ENCODE measurements around the gene MYBBP1A.
A peak's percentile ranks its signal among the peaks of the same experiment; 100 is the strongest.

Gene MYBBP1A

GRCh38 chr17:4557626-4558346, 2.6 kb upstream of the MYBBP1A start:
- Histone ChIP-seq H3K4me1 (peaks cover 14% of the 10 kb centered on the region), H3K4me3 (no peak overlapping the region), H3K27me3 (ENCODE audit: low read depth) (0 out of 2 replicates have a peak, but pooled peaks cover 2% of the 10 kb centered on the region), H3K36me3 (replicated peaks) (peaks cover 15% of the 10 kb centered on the region), H3K9me3 (no peaks in the 10 kb centered on the region)
- in situ Hi-C loops (cut with MboI; ENCODE audit: low sequenced_read_pairs) = no loop called here
- DNase-seq (ENCODE audit: low spot score in 2 of 2) = no peak

GRCh38 chr17:4556996-4557395, 1.8 kb upstream of the MYBBP1A start:
- no peak for DNase-seq (ENCODE audit: low spot score in 2 of 2)
- Histone ChIP-seq H3K4me1 (peaks cover 14% of the 10 kb centered on the region), H3K36me3 (replicated peaks) (peaks cover 23% of the 10 kb centered on the region), H3K27me3 (ENCODE audit: low read depth) (no peaks in the 10 kb centered on the region), H3K4me3 (no peak overlapping the region), H3K9me3 (no peaks in the 10 kb centered on the region)
- in situ Hi-C loops (cut with MboI; ENCODE audit: low sequenced_read_pairs) = no loop called here

- Histone ChIP-seq H3K4me3 (peak overlapping the region; percentile 94), H3K9me3 (no peaks in the 10 kb centered on the region), H3K27me3 (ENCODE audit: low read depth) (no peaks in the 10 kb centered on the region), H3K36me3 (replicated peaks) (peaks cover 32% of the 10 kb centered on the region), H3K4me1 (peaks cover 14% of the 10 kb centered on the region)
- DNase-seq (ENCODE audit: low spot score in 2 of 2) = no peak
- in situ Hi-C loops (cut with MboI; ENCODE audit: low sequenced_read_pairs) = no loop called here
Observed at GRCh38 chr17:4555873-4556759, 932 bp upstream of the MYBBP1A start.

- Histone ChIP-seq H3K4me3 (peak overlapping the region; percentile 94), H3K27me3 (ENCODE audit: low read depth) (no peaks in the 10 kb centered on the region), H3K4me1 (peaks cover 14% of the 10 kb centered on the region), H3K36me3 (replicated peaks) (peaks cover 46% of the 10 kb centered on the region), H3K9me3 (no peaks in the 10 kb centered on the region)
- in situ Hi-C loops (cut with MboI; ENCODE audit: low sequenced_read_pairs) = no loop called here
- DNase-seq (ENCODE audit: low spot score in 2 of 2) = no peak
Observed at GRCh38 chr17:4554441-4554996, 665 bp downstream of the MYBBP1A start.

- H3K36me3 ChIP-seq (replicated peaks) = peaks cover 54% of the 10 kb centered on the region
- in situ Hi-C loops (cut with MboI; ENCODE audit: low sequenced_read_pairs) = no loop called here
- peaks cover 14% of the 10 kb centered on the region for H3K4me1 ChIP-seq
- no peak for DNase-seq (ENCODE audit: low spot score in 2 of 2)
- H3K4me3 ChIP-seq = peak overlapping the region; percentile 94
- no peaks in the 10 kb centered on the region for H3K27me3 ChIP-seq (ENCODE audit: low read depth)
- no peaks in the 10 kb centered on the region for H3K9me3 ChIP-seq
Observed at GRCh38 chr17:4553669-4554068, 1.5 kb downstream of the MYBBP1A start.

GRCh38 chr17:4551796-4552525, 3.2 kb downstream of the MYBBP1A start:
- in situ Hi-C loops (cut with MboI; ENCODE audit: low sequenced_read_pairs) = no loop called here
- H3K9me3 ChIP-seq = no peaks in the 10 kb centered on the region
- H3K4me1 ChIP-seq = peaks cover 14% of the 10 kb centered on the region
- no peak for DNase-seq (ENCODE audit: low spot score in 2 of 2)
- no peak overlapping the region for H3K4me3 ChIP-seq
- no peaks in the 10 kb centered on the region for H3K27me3 ChIP-seq (ENCODE audit: low read depth)
- peaks cover 71% of the 10 kb centered on the region for H3K36me3 ChIP-seq (replicated peaks)

GRCh38 chr17:4551141-4551540, 4.0 kb downstream of the MYBBP1A start:
- H3K4me1 ChIP-seq = peaks cover 14% of the 10 kb centered on the region
- H3K9me3 ChIP-seq = no peaks in the 10 kb centered on the region
- H3K4me3 ChIP-seq = no peak overlapping the region
- in situ Hi-C loops (cut with MboI; ENCODE audit: low sequenced_read_pairs) = no loop called here
- DNase-seq (ENCODE audit: low spot score in 2 of 2) = no peak
- H3K27me3 ChIP-seq (ENCODE audit: low read depth) = no peaks in the 10 kb centered on the region
- peaks cover 79% of the 10 kb centered on the region for H3K36me3 ChIP-seq (replicated peaks)

GRCh38 chr17:4550534-4551039, 4.6 kb downstream of the MYBBP1A start:
- DNase-seq (ENCODE audit: low spot score in 2 of 2) = no peak
- H3K9me3 ChIP-seq = no peaks in the 10 kb centered on the region
- peaks cover 85% of the 10 kb centered on the region for H3K36me3 ChIP-seq (replicated peaks)
- no peak overlapping the region for H3K4me3 ChIP-seq
- peaks cover 10% of the 10 kb centered on the region for H3K4me1 ChIP-seq
- H3K27me3 ChIP-seq (ENCODE audit: low read depth) = no peaks in the 10 kb centered on the region
- in situ Hi-C loops (cut with MboI; ENCODE audit: low sequenced_read_pairs) = no loop called here

- H3K36me3 ChIP-seq (replicated peaks) = peaks cover 91% of the 10 kb centered on the region
- in situ Hi-C loops (cut with MboI; ENCODE audit: low sequenced_read_pairs) = no loop called here
Observed at GRCh38 chr17:4549781-4550533, 5.2 kb downstream of the MYBBP1A start.

GRCh38 chr17:4548721-4549531, 6.3 kb downstream of the MYBBP1A start:
- in situ Hi-C loops (cut with MboI; ENCODE audit: low sequenced_read_pairs) = no loop called here
- Histone ChIP-seq H3K9me3 (no peaks in the 10 kb centered on the region), H3K4me3 (no peak overlapping the region), H3K27me3 (ENCODE audit: low read depth) (no peaks in the 10 kb centered on the region), H3K36me3 (replicated peaks) (peaks cover 91% of the 10 kb centered on the region), H3K4me1 (peaks cover 4% of the 10 kb centered on the region; the same call in 1 of the 2 replicates)
- no peak for DNase-seq (ENCODE audit: low spot score in 2 of 2)

More at GRCh38 chr17:4549781-4550533, 5.2 kb downstream of the MYBBP1A start:
- no peaks in the 10 kb centered on the region for H3K9me3 ChIP-seq
- DNase-seq (ENCODE audit: low spot score in 2 of 2) = no peak
- H3K27me3 ChIP-seq (ENCODE audit: low read depth) = no peaks in the 10 kb centered on the region
- no peak overlapping the region for H3K4me3 ChIP-seq
- H3K4me1 ChIP-seq = peaks cover 7% of the 10 kb centered on the region; the same call in 1 of the 2 replicates

GRCh38 chr17:4548061-4548461, 7.1 kb downstream of the MYBBP1A start:
- Histone ChIP-seq H3K36me3 (replicated peaks) (peaks cover 91% of the 10 kb centered on the region), H3K4me3 (no peak overlapping the region), H3K27me3 (ENCODE audit: low read depth) (no peaks in the 10 kb centered on the region), H3K9me3 (no peaks in the 10 kb centered on the region), H3K4me1 (no peaks in the 10 kb centered on the region)
- DNase-seq (ENCODE audit: low spot score in 2 of 2) = no peak
- in situ Hi-C loops (cut with MboI; ENCODE audit: low sequenced_read_pairs) = no loop called here

All from HAP-1 (cell line).